Activated CD4-positive, alpha-beta T cell treated with anti-CD3 and anti-CD28 coated beads, Interleukin-2, amount 10 ng/mL, durations not matched to agents 7 days and 5 days (primary cell): ENCODE measurements around the gene SWI5. TPM values are rescaled to one million over a fixed set of nuclear protein-coding genes. Genes with fewer than 3 reads are reported as not detected.
"Not testable (repeated sequence)": the region's sequence is repeated elsewhere in the genome, so short reads cannot be mapped to it uniquely, and the experiment has no call there.

Source experiments
- CTCF ChIA-PET: fragments of 350-600 bp; sonication (Branson Sonifier 250); formaldehyde crosslinking; loops from one replicate; lab custom pipeline; 2021; ENCODE audit warnings: antibody characterized with exemption; lab: Charles Lee
- POLR2A ChIA-PET: fragments of 350-600 bp; sonication (Branson Sonifier 250); formaldehyde crosslinking; loops from one replicate; lab custom pipeline; 2021; ENCODE audit warnings: antibody characterized with exemption; lab: Charles Lee
- DNase-seq: peaks from one replicate; pipeline ENCODE4 v3.0.0-alpha.2; 2020
- H3K27ac Mint-ChIP-seq: one replicate; pipeline ENCODE4 v1.8.0; 2021; ENCODE audit warnings: mild to moderate bottlenecking, moderate library complexity, mixed read lengths
- H3K27me3 Mint-ChIP-seq: one replicate; pipeline ENCODE4 v1.8.0; 2021; ENCODE audit warnings: mixed read lengths
- H3K36me3 Mint-ChIP-seq: one replicate; pipeline ENCODE4 v1.8.0; 2021; ENCODE audit warnings: low read depth, mixed read lengths
- H3K4me1 Mint-ChIP-seq: one replicate; pipeline ENCODE4 v1.8.0; 2021; ENCODE audit warnings: mixed read lengths
- H3K4me3 Mint-ChIP-seq: one replicate; pipeline ENCODE4 v1.8.0; 2021; ENCODE audit warnings: mild to moderate bottlenecking, moderate library complexity, mixed read lengths
- H3K9me3 Mint-ChIP-seq: one replicate; pipeline ENCODE4 v1.8.0; 2021; ENCODE audit warnings: mixed read lengths
- total RNA-seq, 2 experiments: library from RNA; stranded (reverse); gene quantifications; one replicate each; pipeline ENCODE4 v1.2.3, GENCODE V29; 2021

The SWI5 gene
- total RNA-seq, 2 experiments from 2014 or later, result 8.8 to 9.5 TPM

GRCh38 chr9:128274245-128274644 is 1.8 kb upstream of the SWI5 start:
- H3K4me1 Mint-ChIP-seq, result peaks cover 50% of the 10 kb centered on the region
- CTCF ChIA-PET, result interaction anchor here (0.6 to 0.7 kb wide), 2 partner anchors 24 to 825 kb away, joined by 3 read pairs; no protein-coding TSS in a partner anchor
- no peak for DNase-seq
- no peaks in the 10 kb centered on the region for H3K9me3 Mint-ChIP-seq
- H3K27ac Mint-ChIP-seq, result peak overlapping the region; percentile 97
- POLR2A ChIA-PET, result no interaction called here
- H3K27me3 Mint-ChIP-seq, result no peaks in the 10 kb centered on the region
- peak overlapping the region; percentile 97 for H3K4me3 Mint-ChIP-seq
- H3K36me3 Mint-ChIP-seq, result peaks cover 13% of the 10 kb centered on the region

- H3K36me3 Mint-ChIP-seq, result peaks cover 16% of the 10 kb centered on the region
- ChIA-PET CTCF (interaction anchor here (0.9 kb wide), 1 partner anchor 20 kb away, joined by 3 read pairs; no protein-coding TSS in a partner anchor), POLR2A (interaction anchor here (0.6 to 0.7 kb wide), 2 partner anchors 25 to 26 kb away, joined by 3 to 4 read pairs; no protein-coding TSS in a partner anchor)
- peak within 1 kb of the TSS; percentile 97 for H3K4me3 Mint-ChIP-seq
- H3K9me3 Mint-ChIP-seq, result no peaks in the 10 kb centered on the region
- DNase-seq, result no peak
- H3K27ac Mint-ChIP-seq, result peak within 1 kb of the TSS; percentile 97
- H3K27me3 Mint-ChIP-seq, result no peaks in the 10 kb centered on the region
- peaks cover 60% of the 10 kb centered on the region for H3K4me1 Mint-ChIP-seq
Measured at GRCh38 chr9:128275198-128276007, 673 bp upstream of the SWI5 start, which contains the start of gene GOLGA2. Gene GOLGA2, minus strand, starts transcription at chr9:128276007. Its CDS starts 31 bp downstream, at chr9:128275976.

GRCh38 chr9:128276574-128277270 is 646 bp downstream of the SWI5 start:
- DNase-seq, result no peak
- CTCF ChIA-PET, result interaction anchor here (0.9 kb wide), 1 partner anchor 19 kb away, joined by 3 read pairs; no protein-coding TSS in a partner anchor
- peaks cover 10% of the 10 kb centered on the region for H3K36me3 Mint-ChIP-seq
- no peaks in the 10 kb centered on the region for H3K9me3 Mint-ChIP-seq
- H3K4me3 Mint-ChIP-seq, result peak overlapping the region; percentile 97
- no peaks in the 10 kb centered on the region for H3K27me3 Mint-ChIP-seq
- H3K4me1 Mint-ChIP-seq, result peaks cover 60% of the 10 kb centered on the region
- H3K27ac Mint-ChIP-seq, result peak overlapping the region; percentile 97
- POLR2A ChIA-PET, result no interaction called here

GRCh38 chr9:128279088-128280073 is 3.3 kb downstream of the SWI5 start:
- H3K27me3 Mint-ChIP-seq, H3K36me3 Mint-ChIP-seq, H3K4me3 Mint-ChIP-seq, POLR2A ChIA-PET, H3K9me3 Mint-ChIP-seq, DNase-seq: not testable (repeated sequence)
- Mint-ChIP-seq H3K27ac (peak overlapping the region; percentile 77), H3K4me1 (peaks cover 40% of the 10 kb centered on the region)
- CTCF ChIA-PET, result interaction anchor here (0.6 to 1.4 kb wide), 2 partner anchors 21 to 153 kb away, joined by 3 to 8 read pairs; no protein-coding TSS in a partner anchor

DNA sequence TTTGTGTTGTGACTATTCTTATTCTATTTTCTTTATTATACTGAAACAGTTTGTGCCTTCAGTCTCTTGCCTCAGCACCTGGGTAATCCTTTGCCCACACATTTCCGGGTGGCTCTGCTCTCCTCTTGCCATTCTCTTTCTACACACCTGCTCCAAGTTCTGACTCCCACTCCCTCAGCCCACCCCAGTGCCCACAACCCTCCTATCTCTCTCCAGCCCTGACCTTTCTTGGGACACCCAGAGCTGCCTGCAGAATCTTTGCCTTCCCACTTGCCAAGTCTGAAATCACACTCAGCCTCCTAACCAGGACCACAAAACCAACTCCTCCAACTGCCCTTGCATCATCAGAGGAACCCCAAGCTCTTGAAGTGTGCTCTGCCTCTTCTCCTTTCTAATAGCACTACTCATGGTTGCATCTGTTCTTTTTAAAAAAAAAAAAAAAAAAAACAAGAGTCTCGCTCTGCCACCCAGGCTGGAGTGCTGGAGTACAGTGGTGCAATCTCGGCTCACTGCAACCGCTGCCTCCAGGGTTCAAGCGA is 4.1 kb downstream of the SWI5 start:
- POLR2A ChIA-PET, result no interaction called here
- Mint-ChIP-seq H3K4me3 (no peak overlapping the region), H3K36me3 (peaks cover 3% of the 10 kb centered on the region), H3K27me3 (no peaks in the 10 kb centered on the region), H3K9me3 (no peaks in the 10 kb centered on the region), H3K27ac (peak overlapping the region; percentile 77), H3K4me1 (peaks cover 32% of the 10 kb centered on the region)
- DNase-seq, result no peak
- CTCF ChIA-PET, result interaction anchor here (0.6 kb wide), 1 partner anchor 152 kb away, joined by 3 read pairs; no protein-coding TSS in a partner anchor

DNA sequence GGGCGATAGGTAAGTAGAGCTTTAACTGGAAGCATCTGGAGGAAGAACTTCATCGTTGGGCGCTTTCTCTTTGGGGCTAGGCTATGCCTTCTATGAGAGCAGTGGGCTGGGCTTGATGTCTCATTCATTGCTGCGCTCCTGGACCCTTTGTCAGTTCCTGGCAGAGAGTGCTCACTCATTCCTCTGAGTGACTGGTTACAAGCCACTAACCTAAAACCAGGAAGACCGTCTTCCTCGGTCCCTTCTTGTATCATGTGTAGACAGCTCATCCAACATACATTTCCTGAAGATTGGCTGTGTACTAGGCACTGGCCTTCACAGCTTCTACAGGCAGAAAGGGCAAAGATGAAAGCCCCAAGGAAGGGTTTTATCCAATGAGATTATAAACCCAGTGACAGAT is 6.4 kb downstream of the SWI5 start:
- ChIA-PET CTCF (interaction anchor here (0.6 kb wide), 1 partner anchor 13 kb away, joined by 4 read pairs; no protein-coding TSS in a partner anchor), POLR2A (no interaction called here)
- H3K27ac Mint-ChIP-seq, result no peak overlapping the region
- no peak for DNase-seq
- no peaks in the 10 kb centered on the region for H3K27me3 Mint-ChIP-seq
- H3K4me3 Mint-ChIP-seq, result no peak overlapping the region
- peaks cover 15% of the 10 kb centered on the region for H3K4me1 Mint-ChIP-seq
- H3K9me3 Mint-ChIP-seq, result no peaks in the 10 kb centered on the region
- H3K36me3 Mint-ChIP-seq, result peaks cover 6% of the 10 kb centered on the region

DNA sequence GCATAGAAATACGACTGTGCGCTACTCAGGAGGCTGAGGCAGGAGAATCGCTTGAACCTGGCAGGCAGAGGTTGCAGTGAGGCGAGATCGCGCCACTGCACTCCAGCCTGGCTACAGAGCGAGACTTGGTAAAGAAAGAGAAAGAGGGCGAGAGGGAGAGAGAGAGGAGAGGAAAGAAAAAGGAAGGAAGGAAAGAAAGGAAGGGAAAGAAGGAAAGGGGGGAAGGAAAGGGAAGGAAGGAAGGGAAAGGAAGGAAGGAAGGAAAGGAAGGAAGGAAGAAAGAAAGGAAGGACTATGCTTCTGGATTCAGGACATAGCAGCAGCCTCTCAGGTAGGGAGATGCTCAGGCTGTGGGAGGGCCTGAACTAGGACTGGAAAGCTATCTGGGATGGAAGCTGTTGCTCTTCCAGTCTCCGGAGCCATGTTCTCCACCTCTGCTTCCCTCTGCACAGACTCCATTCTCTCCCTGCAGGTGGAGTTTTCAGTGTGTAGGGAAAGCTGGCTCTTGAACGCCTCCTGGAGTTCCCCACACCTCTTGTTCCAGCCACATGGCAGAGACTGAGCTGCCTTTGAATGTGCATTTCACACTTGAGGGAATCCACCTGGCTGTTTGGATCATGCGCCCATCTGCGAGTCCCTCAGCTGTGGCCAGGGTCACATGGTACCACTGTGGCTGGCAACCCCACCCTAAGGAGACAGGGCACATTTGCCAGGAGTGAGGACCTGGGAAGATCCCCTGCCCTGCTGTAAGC is 9.1 kb downstream of the SWI5 start:
- no peak for DNase-seq
- CTCF ChIA-PET, result interaction anchor here (1.0 kb wide), 1 partner anchor 11 kb away, joined by 5 read pairs; no protein-coding TSS in a partner anchor
- POLR2A ChIA-PET, result no interaction called here
- Mint-ChIP-seq H3K4me3 (no peak overlapping the region), H3K27me3 (no peaks in the 10 kb centered on the region), H3K36me3 (peaks cover 3% of the 10 kb centered on the region), H3K27ac (peak overlapping the region; percentile 80), H3K9me3 (no peaks in the 10 kb centered on the region), H3K4me1 (peaks cover under 1% of the 10 kb centered on the region)

- H3K9me3 Mint-ChIP-seq, result no peaks in the 10 kb centered on the region
- no peak for DNase-seq
- H3K27me3 Mint-ChIP-seq, result no peaks in the 10 kb centered on the region
- ChIA-PET POLR2A (no interaction called here), CTCF (interaction anchor here (0.7 to 0.9 kb wide), 2 partner anchors 9 to 85 kb away, joined by 3 to 7 read pairs; partner anchors contain the start of gene URM1)
- peaks cover 3% of the 10 kb centered on the region for H3K36me3 Mint-ChIP-seq
- no peak overlapping the region for H3K4me3 Mint-ChIP-seq
- H3K27ac Mint-ChIP-seq, result no peak overlapping the region
- no peaks in the 10 kb centered on the region for H3K4me1 Mint-ChIP-seq
Measured at GRCh38 chr9:128286440-128286839, 10.4 kb downstream of the SWI5 start.

DNA sequence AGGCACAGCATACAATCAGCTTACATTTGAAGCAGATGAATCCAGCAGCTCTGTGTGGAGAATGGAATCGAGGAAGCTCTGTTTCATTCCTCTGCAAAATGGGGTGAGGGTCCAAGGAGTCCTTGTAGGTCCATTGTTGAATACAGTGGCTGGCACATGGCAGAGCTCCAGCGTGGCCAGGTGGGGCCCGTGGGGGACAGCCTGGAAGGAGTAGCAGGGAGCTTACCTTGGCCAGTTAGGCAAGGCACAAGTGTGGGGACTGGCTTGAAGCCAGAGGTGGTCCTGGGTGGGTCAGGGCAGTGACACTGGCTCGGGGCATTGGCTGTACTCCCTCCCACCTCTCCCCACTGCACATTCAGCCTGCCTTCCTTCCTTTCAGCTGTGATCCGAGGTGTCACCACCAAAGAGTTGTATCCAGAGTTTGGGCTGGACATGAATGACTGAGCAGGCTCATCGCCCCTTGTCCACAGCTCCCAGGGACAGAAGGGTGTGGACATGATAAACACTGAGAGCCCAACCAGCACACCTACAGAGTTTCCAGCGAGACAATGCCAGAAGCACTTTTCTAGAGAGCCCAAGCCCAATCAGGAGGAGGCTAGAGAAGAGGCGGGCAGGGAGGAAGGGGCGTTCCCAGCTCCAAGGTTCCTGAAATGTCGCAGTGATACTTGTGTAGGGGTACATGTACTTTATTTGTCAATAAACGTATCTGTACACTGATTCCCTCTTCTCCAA is 12.4 kb downstream of the SWI5 start:
- POLR2A ChIA-PET, result interaction anchor here (0.6 kb wide), 1 partner anchor 164 kb away, joined by 13 read pairs; no protein-coding TSS in a partner anchor
- Mint-ChIP-seq H3K27ac (no peak overlapping the region), H3K36me3 (peaks cover 3% of the 10 kb centered on the region), H3K27me3 (no peaks in the 10 kb centered on the region), H3K4me3 (no peak overlapping the region), H3K9me3 (no peaks in the 10 kb centered on the region), H3K4me1 (no peaks in the 10 kb centered on the region)
- DNase-seq, result no peak
- CTCF ChIA-PET, result interaction anchor here (0.6 to 1.4 kb wide), 3 partner anchors 10 to 21 kb away, joined by 3 to 4 read pairs (median 3); no protein-coding TSS in a partner anchor

DNA sequence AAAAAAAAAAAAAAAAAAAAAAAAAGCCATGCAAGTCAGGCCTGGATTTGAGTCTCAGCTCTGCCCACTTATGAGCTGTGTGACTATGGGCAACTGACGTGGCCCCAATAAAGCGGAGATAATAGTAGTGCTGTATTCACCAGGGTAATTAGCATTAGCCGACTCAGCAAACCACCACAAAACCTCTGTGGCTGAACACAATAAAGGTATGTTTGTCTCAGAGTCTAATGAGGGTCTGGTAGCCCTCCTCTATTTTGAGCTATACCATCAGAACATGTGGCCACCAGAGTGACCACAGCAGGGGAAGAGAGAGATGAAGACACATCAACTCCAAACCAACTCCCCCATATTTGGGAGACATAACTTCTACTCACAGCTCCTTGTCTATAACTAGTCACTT is 15.9 kb downstream of the SWI5 start:
- no peak overlapping the region for H3K27ac Mint-ChIP-seq
- peaks cover 4% of the 10 kb centered on the region for H3K4me1 Mint-ChIP-seq
- no peaks in the 10 kb centered on the region for H3K27me3 Mint-ChIP-seq
- no peak overlapping the region for H3K4me3 Mint-ChIP-seq
- POLR2A ChIA-PET, result no interaction called here
- no peaks in the 10 kb centered on the region for H3K36me3 Mint-ChIP-seq
- DNase-seq, result no peak
- H3K9me3 Mint-ChIP-seq, result no peaks in the 10 kb centered on the region
- CTCF ChIA-PET, result interaction anchor here (0.7 to 1.8 kb wide), 5 partner anchors 70 to 1052 kb away, joined by 3 to 7 read pairs (median 4); no protein-coding TSS in a partner anchor
